Adrenal gland (tissue), 12 donors: ENCODE measurements around the gene DIP2C. TPM values are rescaled to one million over a fixed set of nuclear protein-coding genes. Genes with fewer than 3 reads are reported as not detected.

ENCODE experiments used
- DNase-seq, 7 donors: peaks; one replicate each; pipeline ENCODE4 v3.0.0-alpha.2; 2019 to 2020
- H3K27ac ChIP-seq, 5 donors: fragments of 200-600 bp; sonication (generic) in 4 of 5; 1 replicate in 3 of 5; 2 replicates in 2 of 5; pipeline versions ENCODE4 v1.5.1 to v1.8.0; 2016 to 2020; ENCODE audit warnings: mild to moderate bottlenecking in 1 of 5
- H3K27me3 ChIP-seq: fragments of 200-600 bp; 2 replicates; pipeline ENCODE4 v1.8.0; 2021
- H3K36me3 ChIP-seq, 2 donors: fragments of 200-600 bp; replicated peaks in 1 of 2; 1 replicate in 1 of 2; 2 replicates in 1 of 2; pipeline versions ENCODE4 v1.5.1 to v1.8.0; 2018 to 2022
- H3K4me1 ChIP-seq, 2 donors: fragments of 200-600 bp; replicated peaks in 1 of 2; 1 replicate in 1 of 2; 2 replicates in 1 of 2; pipeline versions ENCODE4 v1.5.1 to v1.8.0; 2018 to 2021
- H3K4me3 ChIP-seq, 4 donors: fragments of 200-600 bp; sonication (generic) in 3 of 4; one replicate each; pipeline ENCODE4 v1.5.1; 2016 to 2018
- H3K9me3 ChIP-seq, 3 donors: fragments of 200-600 bp; sonication (generic) in 1 of 3; replicated peaks in 1 of 3; 1 replicate in 2 of 3; 2 replicates in 1 of 3; pipeline versions ENCODE4 v1.5.1 to v1.8.0; 2016 to 2021
- CTCF ChIP-seq, 6 experiments: fragments of 450-650 bp in 4 of 6; fragments of 200-600 bp in 2 of 6; sonication (generic) in 1 of 6; IDR thresholded peaks; 1 replicate in 5 of 6; 2 replicates in 1 of 6; pipeline versions ENCODE4 v1.5.1 to v1.8.0; 2016 to 2021; ENCODE audit warnings: antibody characterized with exemption in 6 of 6, mild to moderate bottlenecking in 2 of 6, moderate library complexity in 1 of 6
- POLR2A ChIP-seq, 2 donors: fragments of 450-650 bp; IDR thresholded peaks; one replicate each; pipeline ENCODE4 v1.6.1; 2017; ENCODE audit warnings: antibody characterized with exemption in 2 of 2, mild to moderate bottlenecking in 2 of 2, moderate library complexity in 1 of 2
- WGBS, 4 donors: extraction: QIAGEN DNeasy Blood & Tissue Kit in 2 of 4; methylation state at CpG; one replicate each; pipeline versions ENCODE4 v1.1.5 to v1.1.7; 2013 to 2017; 5-methylcytosine and 5-hydroxymethylcytosine counted together
- intact Hi-C, 2 donors: fragments of 100-400 bp; cut with DNase I; formaldehyde crosslinking; loops; one replicate each; pipeline versions ENCODE4 v1.14.1 to v1.15.0; 2022 to 2023
- polyA plus RNA-seq, 3 donors: library from polyadenylated mRNA; stranded (reverse); fragments of 200-250 nt in 2 of 3; fragments of 350-450 nt in 1 of 3; fragmentation: Illumina TruSeq in 1 of 3; extraction: RNeasy Lipid Tissue Mini Kit (QIAGEN cat#74804) in 1 of 3; gene quantifications; one replicate each; pipeline ENCODE4 v1.2.3, GENCODE V29; 2013 to 2014
- total RNA-seq, 9 donors: library from RNA; depleted of rRNA in 4 of 9; stranded (reverse); fragments of >200 nt in 4 of 9; fragments of 120-200 nt in 1 of 9; fragmentation: NEBNext Ultra II Directional in 1 of 9; extraction: Animal tissue kit (Norgen Biotek cat#: 25700) in 1 of 9; gene quantifications; one replicate each; pipeline versions ENCODE4 v1.1.0 to v1.2.4, GENCODE V29; 2013 to 2023
- donor health status: healthy with polysubstance abuse.
- donor health status: Bipolar disorder and iron deficiency.
- donor health status: DM: yes; HTN: yes; CAD: no.
- donor health status: DM: no; HTN: no; CAD: no.
- donor health status: DM: no; HTN: no; CAD: no.
- donor health status: DM: yes; HTN: yes; CAD: no.

Gene DIP2C
- total and polyA plus RNA-seq, 12 donors = 4.8 to 23.9 (median 19.7) TPM

DNA sequence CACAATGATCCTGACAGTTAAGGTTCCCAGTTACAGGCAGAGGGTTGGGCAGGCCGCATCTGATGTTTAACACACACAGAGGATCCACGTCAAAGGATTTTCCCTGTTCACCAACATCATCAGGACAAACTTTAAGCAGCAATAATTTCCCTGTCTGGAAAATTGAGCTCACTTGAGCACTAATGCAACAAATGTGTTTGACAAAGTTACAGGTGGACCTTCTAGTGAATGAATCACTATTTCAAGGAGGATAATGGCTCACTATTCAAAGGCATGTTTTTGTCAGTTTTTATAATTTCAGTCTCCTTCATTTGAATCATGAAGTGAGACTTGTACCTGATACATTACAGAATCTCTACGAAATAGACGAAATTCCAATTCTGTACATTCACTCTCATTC lies 127.3 kb downstream of the DIP2C start:
- WGBS, 4 donors = 87 to 90% (median 89%) methylated on average over 4 of the region's 4 CpGs
- Histone ChIP-seq H3K27me3 (no peaks in the 10 kb centered on the region), H3K36me3 (no peaks in the 10 kb centered on the region), H3K4me1 (no peaks in the 10 kb centered on the region), H3K4me3 (no peak overlapping the region), H3K27ac (no peak overlapping the region), H3K9me3 (peaks cover 0 to 7% (median 0%) of the 10 kb centered on the region in 3 donors)
- intact Hi-C loops = no loop called here
- no peak for DNase-seq
- TF ChIP-seq POLR2A (IDR thresholded peaks at IDR 0.05) (no peak), CTCF (IDR thresholded peaks at IDR 0.05) (no peak)

DNA sequence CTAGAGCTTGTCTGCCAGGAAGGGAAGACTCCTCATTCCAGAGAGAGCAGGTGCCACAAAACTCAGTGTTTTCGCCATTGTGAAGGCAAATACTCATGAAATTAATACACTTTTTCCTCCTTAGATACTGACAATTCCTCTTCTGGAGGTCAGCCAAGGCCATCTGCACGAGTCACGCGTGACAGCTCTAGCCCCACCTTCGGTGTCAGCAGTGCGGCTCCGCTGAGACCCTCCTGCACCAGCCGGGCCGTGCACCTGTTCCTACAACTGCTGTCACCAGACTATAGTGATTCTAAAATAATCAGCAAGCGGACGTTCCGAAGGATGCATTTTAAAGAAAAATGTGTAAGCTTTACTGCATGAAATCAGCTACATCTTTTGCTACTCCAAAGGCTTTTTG lies 127.7 kb downstream of the DIP2C start:
- DNase-seq = peak in 2 of 7 donors; percentile 1 to 24
- intact Hi-C loops = no loop called here
- Histone ChIP-seq H3K27ac (no peak overlapping the region), H3K36me3 (no peaks in the 10 kb centered on the region), H3K4me1 (no peaks in the 10 kb centered on the region), H3K9me3 (peaks cover 0 to 7% (median 0%) of the 10 kb centered on the region in 3 donors), H3K4me3 (no peak overlapping the region), H3K27me3 (no peaks in the 10 kb centered on the region)
- TF ChIP-seq CTCF (IDR thresholded peaks at IDR 0.05) = no peak
- TF ChIP-seq POLR2A (IDR thresholded peaks at IDR 0.05) = no peak
- 69 to 84% (median 80%) methylated on average over 12 of the region's 12 CpGs for WGBS, 4 donors

DNA sequence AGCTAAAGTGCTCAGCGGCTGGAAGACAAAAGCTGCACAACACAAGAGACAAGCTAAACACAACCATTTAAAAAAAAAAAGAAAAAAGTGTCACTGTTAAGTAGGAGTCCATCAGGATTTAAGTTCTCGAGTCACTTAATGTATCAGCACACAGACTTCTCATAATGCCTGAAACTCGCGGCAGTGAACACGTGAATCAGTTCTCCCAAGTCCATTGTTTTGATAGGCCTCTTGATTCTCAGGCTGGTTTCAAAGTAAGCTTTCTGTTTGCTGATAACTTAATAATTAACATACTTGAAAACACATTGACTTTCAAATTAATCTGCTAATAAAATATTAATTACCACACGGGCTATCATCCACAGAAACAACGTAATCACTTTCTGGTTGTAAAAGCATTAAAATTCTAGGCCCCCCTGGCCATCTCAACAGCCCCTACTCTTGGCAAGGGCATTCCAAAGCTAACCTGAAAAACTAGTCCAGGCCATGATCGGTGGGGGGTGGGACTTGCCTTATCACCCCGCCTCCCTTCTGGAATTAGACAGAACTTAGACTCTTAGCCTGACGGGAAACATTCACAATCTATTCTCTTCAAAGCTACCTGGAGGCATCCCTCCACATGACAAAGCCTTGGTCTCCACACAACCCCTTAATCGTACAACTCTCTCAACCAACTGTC lies 129.0 kb downstream of the DIP2C start:
- 91 to 96% (median 92%) methylated on average over 11 of the region's 11 CpGs for WGBS, 4 donors
- H3K27me3 ChIP-seq = no peaks in the 10 kb centered on the region
- DNase-seq = peak in 1 of 7 donors; percentile 31
- TF ChIP-seq CTCF (IDR thresholded peaks at IDR 0.05) (no peak), POLR2A (IDR thresholded peaks at IDR 0.05) (no peak)
- no peak overlapping the region for H3K4me3 ChIP-seq
- peaks cover 0 to 7% (median 0%) of the 10 kb centered on the region in 3 donors for H3K9me3 ChIP-seq
- H3K27ac ChIP-seq = no peak overlapping the region
- intact Hi-C loops = no loop called here
- H3K36me3 ChIP-seq = no peaks in the 10 kb centered on the region
- H3K4me1 ChIP-seq = no peaks in the 10 kb centered on the region

- TF ChIP-seq CTCF (IDR thresholded peaks at IDR 0.05) (no peak), POLR2A (IDR thresholded peaks at IDR 0.05) (no peak)
- Histone ChIP-seq H3K4me1 (no peaks in the 10 kb centered on the region), H3K27ac (no peak overlapping the region), H3K9me3 (peaks cover 0 to 7% (median 0%) of the 10 kb centered on the region in 3 donors), H3K36me3 (no peaks in the 10 kb centered on the region), H3K4me3 (no peak overlapping the region), H3K27me3 (no peaks in the 10 kb centered on the region)
- WGBS, 4 donors = 73 to 80% (median 76%) methylated on average over 6 to 8 of the region's 8 CpGs
- DNase-seq = no peak
- intact Hi-C loops = no loop called here
These were observed 129.8 kb downstream of the DIP2C start for GRCh38 chr10:559767-560047.
